GM18499 (cell line): Measurements from ENCODE around the gene SOWAHA.
A peak's percentile ranks its signal among the peaks of the same experiment; 100 is the strongest.
"Not testable (repeated sequence)": the region's sequence is repeated elsewhere in the genome, so short reads cannot be mapped to it uniquely, and the experiment has no call there.

Source experiments
- ATAC-seq: cut with Tn5 transposase; IDR thresholded peaks from one replicate; pipeline ENCODE4 v1.9.1; 2021; ENCODE audit warnings: moderate number of reproducible peaks; ENCODE audit not compliant: insufficient read depth, unreplicated experiment

SOWAHA gene

DNA sequence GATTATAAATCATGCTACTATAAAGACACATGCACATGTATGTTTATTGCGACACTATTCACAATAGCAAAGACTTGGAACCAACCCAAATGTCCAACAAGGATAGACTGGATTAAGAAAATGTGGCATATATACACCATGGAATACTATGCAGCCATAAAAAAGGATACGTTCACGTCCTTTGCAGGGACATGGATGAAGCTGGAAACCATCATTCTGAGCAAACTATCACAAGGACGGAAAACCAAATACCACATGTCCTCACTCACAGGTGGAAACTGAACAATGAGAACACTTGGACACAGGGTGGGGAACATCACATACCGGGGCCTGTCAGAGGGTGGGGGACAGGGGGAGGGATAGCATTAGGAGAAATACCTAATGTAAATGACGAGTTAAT is 7.2 kb upstream of the SOWAHA start:
- ATAC-seq, result not testable (repeated sequence)

DNA sequence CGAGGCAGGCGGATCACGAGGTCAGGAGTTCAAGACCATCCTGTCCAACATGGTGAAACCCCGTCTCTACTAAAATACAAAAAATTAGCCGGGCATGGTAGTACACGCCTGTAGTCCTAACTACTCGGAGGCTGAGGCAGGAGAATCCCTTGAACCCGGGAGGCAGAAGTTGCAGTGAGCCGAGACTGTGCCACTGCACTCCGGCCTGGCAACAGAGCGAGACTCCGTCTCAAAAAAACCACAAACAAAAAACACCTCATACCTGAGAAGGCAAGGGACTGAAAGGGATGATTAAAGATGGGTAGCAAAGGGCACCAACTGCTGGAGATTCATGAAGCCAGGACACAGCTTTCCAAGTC is 6.3 kb upstream of the SOWAHA start:
- not testable (repeated sequence) for ATAC-seq

DNA sequence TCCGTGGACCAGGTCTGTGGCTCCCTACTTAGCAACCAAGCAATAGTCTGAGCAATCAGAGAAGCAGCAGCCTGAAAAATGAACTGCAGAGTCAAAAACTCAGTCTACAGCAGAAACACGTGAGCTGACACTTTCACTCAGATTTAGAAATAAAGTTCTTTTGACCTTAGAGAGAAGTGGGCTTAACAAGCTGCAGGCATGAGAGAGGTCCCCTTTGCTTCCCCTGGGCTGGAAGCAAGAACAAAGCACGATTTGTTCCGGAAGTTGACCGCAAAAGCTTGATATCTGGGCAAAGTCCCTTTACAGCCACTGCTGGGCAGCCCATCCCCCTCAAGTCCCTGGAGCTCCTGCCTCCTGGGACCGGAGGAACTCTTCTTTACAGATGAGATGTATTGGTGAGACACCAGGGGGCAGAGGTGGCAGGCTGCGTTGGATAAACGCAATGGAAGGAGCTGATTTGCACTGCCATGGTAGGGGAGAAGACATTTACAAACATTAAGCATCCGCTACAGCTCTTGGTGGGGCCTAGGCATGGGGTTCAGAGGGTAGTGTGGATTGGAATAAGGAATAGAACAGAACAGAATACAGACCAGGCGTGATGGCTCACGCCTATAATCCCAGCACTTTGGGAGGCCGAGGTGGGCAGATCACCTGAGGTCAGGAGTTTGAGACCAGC is 5.8 kb upstream of the SOWAHA start:
- no peak for ATAC-seq

DNA sequence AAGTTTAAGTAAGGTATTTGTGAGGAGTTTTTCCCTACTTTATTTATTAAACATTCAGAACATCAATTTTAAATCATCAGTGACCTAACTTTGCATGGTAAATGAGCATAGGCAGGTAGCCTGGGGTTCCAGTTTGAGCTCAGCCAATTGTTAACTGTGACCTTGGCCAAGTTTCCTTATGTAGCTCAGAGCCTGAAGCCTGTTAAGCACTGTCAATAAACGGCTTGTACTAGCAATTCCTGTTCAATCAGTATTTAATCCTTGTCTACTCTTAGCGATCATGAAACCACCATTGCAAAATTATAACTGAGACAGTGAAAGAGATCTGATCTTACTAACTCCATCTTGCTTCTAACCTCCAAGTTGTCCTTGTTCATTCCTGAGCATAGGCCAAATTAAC is 4.7 kb upstream of the SOWAHA start:
- ATAC-seq, result no peak

DNA sequence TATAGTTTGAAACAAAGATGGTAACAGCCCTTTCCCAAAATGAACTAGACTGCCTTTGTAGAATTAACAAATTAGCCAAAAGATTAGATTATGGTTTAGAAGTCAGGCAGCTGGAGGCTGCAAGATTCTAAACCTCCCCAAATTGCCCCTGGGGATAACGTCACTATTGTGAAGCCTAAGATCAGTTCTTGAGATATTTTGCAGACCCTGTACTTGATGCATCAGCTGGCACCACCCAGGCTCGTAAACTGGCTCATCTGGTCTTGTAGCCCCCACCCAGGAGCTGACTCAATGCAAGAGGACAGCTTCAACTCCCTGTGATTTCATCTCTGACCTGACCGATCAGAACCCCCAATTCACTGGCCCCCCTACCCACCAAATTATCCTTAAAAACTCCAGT is 4.2 kb upstream of the SOWAHA start:
- no peak for ATAC-seq

DNA sequence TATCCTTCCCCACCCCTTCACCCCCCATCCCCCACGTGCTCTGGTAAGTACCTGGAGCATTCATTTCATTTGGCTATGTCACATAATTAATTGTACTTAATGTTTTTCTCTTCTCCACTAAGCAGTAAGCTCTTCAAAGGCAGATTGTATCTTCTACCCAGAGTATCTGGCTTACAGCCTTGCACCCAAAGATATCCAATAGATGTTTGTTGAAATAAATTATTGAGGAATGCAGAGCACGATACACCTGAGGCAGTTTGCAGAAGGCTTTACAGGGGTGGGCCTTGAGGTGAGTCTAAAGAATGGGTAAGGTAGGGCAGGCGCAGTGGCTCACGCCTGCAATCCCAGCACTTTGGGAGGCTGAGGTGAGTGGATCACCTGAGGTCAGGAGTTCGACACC is 2.5 kb upstream of the SOWAHA start:
- ATAC-seq, result no peak

DNA sequence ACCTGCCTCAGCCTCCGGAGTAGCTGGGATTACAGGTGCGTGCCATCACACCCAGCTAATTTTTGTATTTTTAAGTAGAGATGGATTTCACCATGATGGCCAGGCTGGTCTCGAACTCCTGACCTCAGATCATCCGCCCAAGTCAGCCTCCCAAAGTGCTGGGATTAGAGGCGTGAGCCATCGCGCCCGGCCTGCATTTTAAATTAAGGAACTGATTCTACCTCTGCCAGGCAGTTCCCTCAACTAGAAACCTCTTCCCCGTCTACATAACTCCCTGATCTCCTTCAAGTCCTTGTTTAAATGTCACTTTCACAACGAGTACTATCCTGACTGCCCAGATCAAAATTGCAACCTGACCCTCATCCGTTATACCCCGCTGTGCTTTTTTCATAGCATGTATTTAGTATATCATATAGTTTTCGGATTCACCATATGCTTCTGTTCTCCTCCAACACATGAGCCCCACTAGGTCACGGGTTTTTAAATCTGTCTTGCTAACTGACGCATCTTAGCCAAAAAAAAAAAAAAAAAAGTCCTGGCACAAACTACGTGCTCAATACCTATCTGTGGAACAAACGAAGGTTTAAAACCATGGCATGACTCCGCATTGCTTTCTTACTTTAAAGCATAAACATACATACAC is 858 bp upstream of the SOWAHA start:
- ATAC-seq, result no peak

DNA sequence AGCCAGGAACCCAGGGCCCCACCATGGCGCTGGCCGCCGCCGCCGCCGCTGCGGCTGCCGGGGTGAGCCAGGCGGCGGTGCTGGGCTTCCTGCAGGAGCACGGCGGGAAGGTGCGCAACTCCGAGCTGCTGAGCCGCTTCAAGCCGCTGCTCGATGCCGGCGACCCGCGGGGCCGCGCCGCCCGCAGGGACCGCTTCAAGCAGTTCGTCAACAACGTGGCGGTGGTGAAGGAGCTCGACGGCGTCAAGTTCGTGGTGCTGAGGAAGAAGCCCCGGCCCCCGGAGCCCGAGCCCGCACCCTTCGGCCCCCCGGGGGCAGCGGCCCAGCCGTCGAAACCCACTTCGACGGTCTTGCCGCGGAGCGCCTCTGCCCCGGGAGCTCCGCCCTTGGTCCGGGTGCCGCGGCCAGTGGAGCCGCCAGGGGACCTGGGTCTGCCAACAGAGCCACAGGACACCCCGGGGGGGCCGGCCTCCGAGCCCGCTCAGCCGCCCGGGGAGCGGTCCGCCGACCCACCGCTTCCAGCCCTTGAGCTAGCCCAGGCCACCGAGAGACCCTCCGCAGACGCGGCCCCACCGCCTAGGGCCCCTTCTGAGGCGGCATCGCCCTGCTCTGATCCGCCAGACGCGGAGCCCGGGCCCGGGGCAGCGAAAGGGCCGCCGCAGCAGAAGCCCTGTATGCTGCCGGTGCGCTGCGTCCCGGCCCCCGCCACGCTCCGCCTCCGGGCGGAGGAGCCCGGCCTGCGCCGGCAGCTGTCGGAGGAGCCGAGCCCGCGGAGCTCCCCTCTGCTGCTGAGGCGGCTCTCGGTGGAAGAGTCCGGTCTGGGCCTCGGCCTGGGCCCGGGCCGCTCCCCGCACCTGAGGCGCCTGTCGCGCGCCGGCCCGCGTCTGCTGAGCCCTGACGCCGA is 749 bp downstream of the SOWAHA start:
- ATAC-seq, result no peak

DNA sequence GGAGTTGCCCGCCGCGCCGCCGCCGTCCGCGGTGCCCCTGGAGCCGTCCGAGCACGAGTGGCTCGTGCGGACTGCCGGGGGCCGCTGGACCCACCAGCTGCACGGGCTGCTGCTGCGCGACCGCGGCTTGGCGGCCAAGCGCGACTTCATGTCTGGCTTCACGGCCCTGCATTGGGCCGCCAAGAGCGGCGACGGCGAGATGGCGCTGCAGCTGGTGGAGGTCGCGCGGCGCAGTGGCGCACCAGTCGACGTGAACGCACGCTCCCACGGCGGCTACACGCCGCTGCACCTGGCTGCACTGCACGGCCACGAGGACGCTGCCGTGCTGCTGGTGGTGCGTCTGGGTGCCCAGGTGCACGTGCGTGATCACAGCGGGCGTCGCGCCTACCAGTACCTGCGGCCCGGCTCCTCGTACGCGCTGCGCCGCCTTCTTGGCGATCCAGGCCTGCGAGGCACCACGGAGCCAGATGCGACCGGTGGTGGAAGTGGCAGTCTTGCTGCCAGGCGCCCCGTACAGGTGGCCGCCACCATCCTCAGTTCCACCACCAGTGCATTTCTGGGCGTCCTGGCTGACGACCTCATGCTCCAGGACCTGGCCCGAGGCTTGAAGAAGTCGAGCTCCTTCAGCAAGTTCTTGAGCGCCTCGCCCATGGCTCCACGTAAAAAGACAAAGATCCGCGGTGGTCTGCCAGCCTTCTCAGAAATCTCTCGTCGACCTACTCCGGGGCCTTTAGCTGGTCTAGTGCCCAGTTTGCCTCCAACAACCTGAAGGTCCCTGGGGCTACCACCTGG is 1.6 kb downstream of the SOWAHA start:
- ATAC-seq, result no peak

DNA sequence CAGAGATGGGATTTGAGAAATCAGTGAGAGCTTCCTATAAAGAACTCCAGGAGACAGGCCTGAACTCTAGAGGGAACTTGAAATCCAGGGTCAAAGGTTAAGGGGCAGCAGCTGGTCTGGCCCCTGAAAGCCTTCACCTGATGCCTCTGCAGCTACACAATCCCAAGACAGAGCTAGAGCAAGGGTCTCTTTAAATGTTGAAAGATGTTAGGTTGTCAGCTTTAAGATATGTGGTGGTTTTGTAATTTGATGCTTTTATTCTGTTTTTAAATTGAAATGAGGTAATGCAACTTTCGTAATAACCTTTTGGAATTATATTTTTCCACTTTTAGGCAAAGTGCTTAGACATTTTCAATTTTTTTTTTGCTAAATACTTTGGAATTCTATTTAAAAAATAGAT is 2.4 kb downstream of the SOWAHA start:
- ATAC-seq, result no peak

DNA sequence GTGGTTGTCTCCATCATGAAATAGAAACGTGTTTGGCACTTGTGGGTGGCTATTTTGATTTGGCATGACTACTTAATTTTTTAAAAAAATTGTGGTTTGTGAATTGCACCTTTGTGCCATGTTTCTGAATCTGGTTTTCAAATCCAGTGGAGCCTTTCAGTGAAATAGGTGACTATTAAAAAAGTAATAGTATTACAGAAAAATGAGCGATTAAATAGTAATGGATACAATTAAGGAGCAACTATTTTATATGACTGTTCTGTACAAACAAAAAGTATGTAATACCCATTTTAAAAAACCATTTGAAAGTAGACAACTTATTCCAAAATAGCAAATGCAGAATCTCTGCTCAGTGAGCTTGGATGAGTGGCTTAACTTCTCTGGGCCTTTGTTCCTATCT is 3.0 kb downstream of the SOWAHA start:
- ATAC-seq, result no peak

DNA sequence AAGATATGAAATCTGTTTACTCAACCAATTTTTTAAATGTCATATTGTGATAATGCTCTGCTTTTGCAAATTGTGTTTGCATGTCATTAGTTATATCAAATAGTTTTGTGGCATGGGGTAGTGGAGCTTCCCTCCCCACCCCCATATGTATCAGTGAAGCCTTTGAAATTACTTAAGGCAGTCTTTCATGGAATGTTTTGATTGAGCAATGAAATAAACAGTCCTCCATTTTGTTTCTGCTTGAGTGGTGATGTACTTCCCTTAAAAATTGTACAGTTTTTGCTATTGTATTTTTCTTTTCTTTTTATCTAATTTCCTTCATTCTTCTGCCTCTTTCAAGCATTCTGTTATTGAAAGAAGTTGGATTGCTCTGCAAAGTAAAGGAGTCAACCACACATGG is 3.5 kb downstream of the SOWAHA start:
- ATAC-seq, result no peak

DNA sequence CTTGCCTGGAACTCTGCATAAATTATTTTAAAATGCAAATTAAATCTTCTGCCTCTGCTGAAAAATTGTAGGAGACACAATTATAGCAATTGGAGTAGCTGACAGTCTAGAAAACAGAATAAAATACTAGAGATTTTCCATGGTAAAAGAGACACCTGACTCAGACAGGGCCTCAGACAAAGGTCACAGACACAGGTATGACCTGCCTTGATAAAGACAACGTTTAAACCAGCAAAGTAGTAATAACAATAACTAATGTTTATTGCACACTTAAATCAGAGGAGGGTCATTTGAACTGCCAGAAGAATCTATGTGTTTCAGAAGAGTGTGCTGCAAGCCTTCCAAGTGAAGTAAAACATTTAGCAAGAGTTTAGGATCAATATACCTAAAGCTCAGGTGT is 3.9 kb downstream of the SOWAHA start:
- ATAC-seq, result no peak

DNA sequence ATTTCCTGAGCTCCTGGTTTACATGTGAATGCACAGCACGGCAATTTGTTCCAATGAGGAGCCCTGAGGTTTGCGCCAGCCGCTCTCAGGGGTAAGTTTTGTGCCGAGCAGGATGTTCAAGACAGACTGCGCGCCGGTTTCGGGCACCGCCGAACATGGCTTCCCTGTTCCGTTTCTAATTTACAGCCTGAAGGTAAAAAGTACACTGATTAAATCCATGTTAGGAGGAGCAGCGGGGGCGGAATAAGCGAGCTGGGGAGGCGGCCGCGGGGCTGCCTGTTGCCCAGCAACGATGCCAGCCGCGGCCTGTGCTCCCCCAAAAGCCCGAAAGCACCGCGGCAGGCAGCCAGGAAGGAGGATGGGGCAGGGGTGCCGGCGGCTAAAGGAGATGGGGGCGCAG is 6.4 kb downstream of the SOWAHA start:
- no peak for ATAC-seq

DNA sequence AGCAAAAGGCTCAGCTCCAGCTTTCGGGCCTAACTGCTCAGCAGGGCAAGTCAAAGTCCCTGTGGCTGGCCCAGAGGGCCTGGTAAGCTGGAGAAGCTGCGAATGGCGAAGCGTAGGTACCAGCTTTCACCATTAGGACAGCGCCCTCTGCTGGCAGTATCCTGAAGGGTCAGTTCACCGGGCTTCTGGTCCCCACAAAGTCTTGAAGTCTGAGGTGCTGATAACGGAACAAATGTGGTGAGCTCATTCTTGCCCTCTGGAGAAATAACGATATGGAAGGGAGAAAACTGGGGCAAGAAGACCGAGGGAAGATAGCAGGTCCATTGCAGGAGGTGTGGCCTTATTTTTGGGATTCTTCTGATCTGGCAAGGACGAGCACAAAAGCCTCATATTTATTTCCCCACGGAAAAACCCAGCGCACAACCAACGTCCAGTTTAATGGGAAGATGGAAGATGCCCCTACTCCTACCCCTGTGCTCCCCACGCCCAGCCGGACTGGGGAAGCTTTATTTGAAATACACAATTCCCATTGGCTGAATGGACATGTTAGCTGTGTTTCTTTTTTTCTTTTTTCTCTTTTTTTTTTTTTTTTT is 7.2 kb downstream of the SOWAHA start:
- ATAC-seq, result peak; percentile 78

DNA sequence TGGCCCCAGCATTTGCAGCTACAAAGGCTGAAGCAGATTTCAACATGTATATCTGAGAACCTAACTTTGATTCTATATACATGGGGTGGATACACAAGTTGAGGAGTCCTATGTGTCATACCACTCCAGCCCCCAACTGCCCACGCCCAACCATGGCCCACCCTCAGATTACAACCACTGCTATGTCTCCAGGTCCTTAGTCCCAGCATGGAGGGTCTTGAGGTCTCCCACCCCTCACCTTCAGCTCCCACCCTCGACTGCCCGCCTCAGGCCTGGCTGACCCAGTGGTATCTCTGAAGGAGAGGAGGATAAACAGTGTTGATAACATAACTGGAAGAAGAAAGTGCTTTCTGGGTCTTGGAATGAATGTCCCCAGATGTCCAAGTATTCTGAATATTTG is 8.2 kb downstream of the SOWAHA start:
- no peak for ATAC-seq

DNA sequence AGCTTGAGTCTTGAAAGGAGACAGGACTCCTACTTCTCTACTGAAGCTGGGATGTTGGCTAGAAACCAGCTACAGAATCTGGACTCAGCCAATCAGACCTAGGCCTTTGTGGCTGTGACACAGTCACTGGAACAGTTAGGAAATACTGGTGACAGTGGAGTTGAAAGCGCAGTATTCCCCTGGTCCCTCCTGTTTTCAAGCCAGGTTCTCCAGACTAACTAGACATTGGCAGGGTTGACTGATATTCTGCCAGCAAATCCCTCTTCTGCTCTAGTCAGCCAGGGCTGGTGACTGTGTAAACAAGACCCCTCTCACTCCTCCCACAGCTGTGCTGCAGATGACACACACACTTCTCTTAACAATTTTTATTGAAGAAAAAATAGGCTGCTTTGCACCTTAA is 8.7 kb downstream of the SOWAHA start:
- no peak for ATAC-seq

DNA sequence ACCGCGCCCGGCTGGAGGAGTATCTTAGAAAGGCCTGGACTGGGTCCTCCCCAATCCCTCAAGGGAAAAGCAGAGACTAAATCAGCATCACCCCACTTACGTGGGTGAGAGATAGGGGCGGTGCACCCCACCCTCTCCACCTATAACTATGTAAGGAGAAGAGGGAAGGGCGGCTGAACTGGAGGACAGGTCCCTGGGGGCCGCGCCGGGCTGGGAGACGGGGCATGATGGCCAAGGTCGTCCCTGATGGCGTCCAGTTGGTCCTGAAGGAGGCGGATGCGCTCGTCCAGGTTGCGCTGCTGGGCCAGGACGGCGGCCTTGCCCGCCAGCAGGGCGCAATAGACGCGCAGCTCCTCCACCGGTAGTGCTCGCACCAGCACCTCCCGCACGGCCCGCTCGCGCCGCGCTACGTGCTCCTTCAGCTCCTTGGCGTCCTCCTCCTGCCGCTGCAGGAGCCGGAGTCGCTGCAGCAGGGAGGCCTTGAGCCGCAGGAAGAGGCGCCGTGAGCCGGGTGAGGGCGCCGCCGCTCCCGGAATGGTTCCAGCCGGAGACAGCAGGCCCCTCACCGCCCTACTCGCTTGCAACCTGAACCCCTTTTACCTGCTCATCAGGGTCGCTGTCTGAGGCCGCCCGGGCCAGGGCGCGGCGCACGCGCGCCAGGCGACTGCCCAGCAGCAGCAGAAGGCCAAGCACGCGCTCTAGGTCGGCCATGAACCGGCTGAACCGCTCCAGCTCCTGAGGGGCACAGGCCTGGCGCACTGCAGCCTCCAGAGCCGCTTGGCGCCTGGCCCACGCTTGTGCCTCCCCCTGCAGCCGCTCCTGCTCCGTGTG is 9.8 kb downstream of the SOWAHA start:
- no peak for ATAC-seq

DNA sequence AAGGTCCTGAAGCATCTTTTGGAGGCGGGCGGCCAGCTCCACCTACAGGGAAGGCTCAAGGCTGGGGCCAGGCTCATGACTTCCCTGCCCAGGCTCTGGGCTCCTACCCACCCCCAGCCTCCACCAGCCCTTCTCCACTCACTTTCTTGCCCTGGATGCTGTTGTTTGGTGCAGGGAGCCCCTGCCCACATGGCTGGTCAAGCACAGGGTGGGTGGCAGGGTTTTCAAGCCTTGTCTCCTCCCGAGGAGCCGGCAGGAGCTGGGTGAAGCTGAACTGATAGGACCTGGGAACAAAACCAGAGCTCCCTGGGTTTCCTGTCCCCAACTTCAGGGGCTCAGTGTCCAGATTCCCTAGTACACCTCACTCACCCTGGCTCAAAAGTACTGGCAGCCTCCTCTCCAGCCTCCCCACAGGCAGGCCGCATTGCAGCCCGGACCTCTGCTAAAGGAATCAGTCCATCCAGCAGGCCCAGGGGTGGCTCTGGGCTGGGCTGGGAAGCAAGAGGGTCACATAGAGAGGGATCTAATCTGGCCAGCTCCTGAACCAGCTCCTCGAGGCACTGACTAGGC is 10.5 kb downstream of the SOWAHA start:
- no peak for ATAC-seq
